ENCODE results near the gene FAM227A. TPM values are rescaled to one million over a fixed set of nuclear protein-coding genes. Genes with fewer than 3 reads are reported as not detected.

Gene FAM227A
- total and polyA plus RNA-seq, 2 of the 8 experiments (the other 6 are each of a cell fraction or from before 2014, with no cell fraction given), result 2.1 to 3.9 TPM

- TF ChIP-seq ZNF274 (IDR thresholded peaks at IDR 0.05; ENCODE audit: borderline replicate concordance, extremely low read depth, low read length) (no peak), TAF7 (optimal IDR thresholded peaks at IDR 0.05; ENCODE audit: borderline replicate concordance, low read depth, low read length) (no peak), POU5F1 (IDR thresholded peaks at IDR 0.05; ENCODE audit: low read depth, low read length) (no peak)
Observed at GRCh38 chr22:38614332-38615063, 41.7 kb downstream of the FAM227A start (continued).
